Neural cell (in vitro differentiated cells): Measurements from ENCODE around the gene EIF1B. TPM values are rescaled to one million over a fixed set of nuclear protein-coding genes. Genes with fewer than 3 reads are reported as not detected.

Experiments used
- H2AFZ ChIP-seq: fragments of 200-600, 300-800 bp; sonication (generic), shearing (Covaris generic); 2 replicates; pipeline ENCODE4 v1.6.0; 2014; ENCODE audit warnings: low read depth, mild to moderate bottlenecking, antibody characterized with exemption, low read length, moderate library complexity
- H3F3A ChIP-seq: fragments of 200-600 bp; shearing (Covaris generic); 2 replicates; pipeline ENCODE4 v1.6.1; 2016; ENCODE audit warnings: mild to moderate bottlenecking, moderate library complexity, mixed read lengths, antibody characterized with exemption, low read length; ENCODE audit not compliant: insufficient read depth, poor library complexity, severe bottlenecking
- H3K27ac ChIP-seq: fragments of 200-600, 300-800 bp; sonication (generic), shearing (Covaris generic); 2 replicates; pipeline ENCODE4 v1.5.1; 2014; ENCODE audit warnings: mild to moderate bottlenecking, low read length, moderate library complexity
- H3K27me3 ChIP-seq: fragments of 300-800, 200-600 bp; sonication (generic), shearing (Covaris generic); 2 replicates; pipeline ENCODE4 v1.6.0; 2014; ENCODE audit warnings: mild to moderate bottlenecking, low read depth, low read length, moderate library complexity; ENCODE audit not compliant: insufficient read depth
- H3K36me3 ChIP-seq: fragments of 300-800, 200-600 bp; sonication (generic), shearing (Covaris generic); 2 replicates; pipeline ENCODE4 v1.5.1; 2014; ENCODE audit warnings: mild to moderate bottlenecking, antibody characterized with exemption, low read length, moderate library complexity; ENCODE audit not compliant: insufficient read depth
- H3K4me2 ChIP-seq: fragments of 300-800, 200-600 bp; sonication (generic), shearing (Covaris generic); 2 replicates; pipeline ENCODE4 v1.6.0; 2014; ENCODE audit warnings: mild to moderate bottlenecking, low read length
- H3K4me3 ChIP-seq: fragments of 300-800, 200-600 bp; sonication (generic), shearing (Covaris generic); 2 replicates; pipeline ENCODE4 v1.5.1; 2014; ENCODE audit warnings: mild to moderate bottlenecking, low read length, moderate library complexity
- H3K79me2 ChIP-seq: fragments of 200-600 bp; shearing (Covaris generic); replicated peaks from 2 replicates; pipeline ENCODE4 v1.6.0; 2014; ENCODE audit warnings: mild to moderate bottlenecking, low read length, moderate library complexity; ENCODE audit not compliant: insufficient read depth
- H3K9ac ChIP-seq: fragments of 300-800, 200-600 bp; sonication (generic), shearing (Covaris generic); 2 replicates; pipeline ENCODE4 v1.6.1; 2016; ENCODE audit warnings: mild to moderate bottlenecking, low read length, mixed read lengths
- H3K9me2 ChIP-seq: fragments of 200-600 bp; shearing (Covaris generic); 2 replicates; pipeline ENCODE4 v1.6.1; 2016; ENCODE audit warnings: mild to moderate bottlenecking, low read length, mixed read lengths; ENCODE audit not compliant: insufficient read depth
- H3K9me3 ChIP-seq: fragments of 200-600, 300-800 bp; sonication (generic), shearing (Covaris generic); 2 replicates; pipeline ENCODE4 v1.6.1; 2016; ENCODE audit warnings: mild to moderate bottlenecking, mixed run types, low read length, moderate library complexity, mixed read lengths
- H4K20me1 ChIP-seq: fragments of 200-600 bp; shearing (Covaris generic); 2 replicates; pipeline ENCODE4 v1.6.1; 2016; ENCODE audit warnings: mild to moderate bottlenecking, mixed run types; ENCODE audit not compliant: insufficient read depth
- EP300 ChIP-seq: fragments of 450-650 bp; conservative IDR thresholded peaks from 2 replicates; pipeline ENCODE4 v1.6.1; 2014; ENCODE audit warnings: antibody characterized with exemption, mild to moderate bottlenecking, moderate library complexity; ENCODE audit not compliant: poor library complexity, severe bottlenecking
- EZH2 ChIP-seq: fragments of 200-600, 300-800 bp; shearing (Covaris generic), sonication (generic); IDR thresholded peaks from 2 replicates; pipeline ENCODE4 v1.6.1; 2014; ENCODE audit warnings: antibody characterized with exemption, low read length, borderline replicate concordance, mild to moderate bottlenecking; ENCODE audit not compliant: insufficient read depth, poor library complexity, severe bottlenecking
- MXI1 ChIP-seq: fragments of 450-650 bp; conservative IDR thresholded peaks from 2 replicates; pipeline ENCODE4 v1.6.1; 2014; ENCODE audit warnings: antibody characterized with exemption, mild to moderate bottlenecking; ENCODE audit not compliant: poor library complexity, severe bottlenecking
- POLR2AphosphoS5 ChIP-seq: IDR thresholded peaks from 2 replicates; pipeline ENCODE4 v1.6.1; 2012
- RAD21 ChIP-seq: fragments of 450-650 bp; conservative IDR thresholded peaks from 2 replicates; pipeline ENCODE4 v1.6.1; 2014; ENCODE audit warnings: antibody characterized with exemption, mild to moderate bottlenecking, moderate library complexity
- SMC3 ChIP-seq: fragments of 450-650 bp; conservative IDR thresholded peaks from 2 replicates; pipeline ENCODE4 v1.6.1; 2014; ENCODE audit warnings: antibody characterized with exemption, mild to moderate bottlenecking, moderate library complexity; ENCODE audit not compliant: poor library complexity
- TAF1 ChIP-seq: IDR thresholded peaks from 2 replicates; pipeline ENCODE4 v1.6.1; 2012; ENCODE audit warnings: low read depth
- polyA plus RNA-seq: library from polyadenylated mRNA; depleted of rRNA; stranded (reverse); fragments of >200 nt; gene quantifications from 2 replicates; pipeline ENCODE4 v1.2.3, GENCODE V29; 2014
- TF ChIP-seq, protein P1 (sequence below): IDR thresholded peaks from 2 replicates; pipeline ENCODE4 v1.6.1; 2012; ENCODE audit warnings: borderline replicate concordance
- TF ChIP-seq, protein P2 (sequence below): fragments of 450-650 bp; IDR thresholded peaks from 2 replicates; pipeline ENCODE4 v1.5.1; 2014; ENCODE audit warnings: antibody characterized with exemption, mild to moderate bottlenecking, moderate library complexity; ENCODE audit not compliant: poor library complexity, severe bottlenecking

EIF1B gene
- polyA plus RNA-seq, 1 donor from 2014 or later = 88.0 TPM

DNA sequence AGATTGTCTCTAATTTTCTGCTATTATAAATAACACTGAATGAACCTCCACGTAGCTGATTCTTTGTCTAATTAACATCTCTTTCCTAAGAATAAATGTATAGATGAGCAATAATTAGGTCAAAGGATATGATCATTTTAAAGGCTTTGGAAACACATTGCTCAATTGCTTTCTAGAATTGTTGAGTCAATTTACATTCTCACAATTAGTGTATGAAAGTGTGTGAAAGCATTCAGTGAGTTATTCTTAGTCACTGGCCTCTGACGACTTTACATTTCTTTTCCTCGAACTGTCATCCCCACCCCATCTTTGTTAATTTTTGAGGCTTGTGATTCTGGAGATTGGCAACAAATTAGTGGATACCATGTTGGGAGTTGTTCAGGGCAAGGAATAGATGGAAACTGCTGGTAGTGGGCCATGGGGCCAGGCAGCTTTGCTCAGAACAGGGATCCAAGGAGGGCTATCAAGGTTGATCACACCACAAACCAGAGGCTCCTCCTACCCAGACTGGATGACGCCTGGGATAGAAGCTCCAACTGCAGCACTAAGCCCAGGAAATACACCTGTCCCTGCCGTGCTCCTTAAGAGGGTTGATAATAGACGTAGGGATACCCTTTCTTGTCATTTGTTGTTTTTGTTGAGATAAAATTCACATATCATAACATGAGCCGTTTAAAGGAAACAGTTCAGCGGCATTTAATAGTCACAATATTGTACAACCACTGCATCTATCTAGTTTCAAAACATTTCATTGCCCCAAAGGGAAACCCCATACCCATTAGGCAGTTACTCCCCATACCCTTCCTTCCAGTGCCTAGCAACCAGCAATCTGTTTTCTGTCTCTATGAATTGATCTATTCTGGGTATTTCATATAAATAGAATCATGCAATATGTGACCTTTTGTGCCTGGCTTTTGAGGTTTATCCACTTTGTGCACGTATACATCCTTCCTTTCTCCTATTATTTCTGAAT is 27.9 kb downstream of the EIF1B start:
- Histone ChIP-seq H3K27me3 (no peaks in the 10 kb centered on the region), H3K36me3 (no peaks in the 10 kb centered on the region), H3K4me3 (no peak overlapping the region), H3K4me2 (no peak overlapping the region), H3K9me3 (no peaks in the 10 kb centered on the region), H3K9ac (no peak overlapping the region), H3F3A (no peaks in the 10 kb centered on the region), H3K27ac (no peak overlapping the region), H3K79me2 (no peaks in the 10 kb centered on the region), H4K20me1 (no peaks in the 10 kb centered on the region), H3K9me2 (no peaks in the 10 kb centered on the region), H2AFZ (no peak overlapping the region)
- TF ChIP-seq, protein P1, sequence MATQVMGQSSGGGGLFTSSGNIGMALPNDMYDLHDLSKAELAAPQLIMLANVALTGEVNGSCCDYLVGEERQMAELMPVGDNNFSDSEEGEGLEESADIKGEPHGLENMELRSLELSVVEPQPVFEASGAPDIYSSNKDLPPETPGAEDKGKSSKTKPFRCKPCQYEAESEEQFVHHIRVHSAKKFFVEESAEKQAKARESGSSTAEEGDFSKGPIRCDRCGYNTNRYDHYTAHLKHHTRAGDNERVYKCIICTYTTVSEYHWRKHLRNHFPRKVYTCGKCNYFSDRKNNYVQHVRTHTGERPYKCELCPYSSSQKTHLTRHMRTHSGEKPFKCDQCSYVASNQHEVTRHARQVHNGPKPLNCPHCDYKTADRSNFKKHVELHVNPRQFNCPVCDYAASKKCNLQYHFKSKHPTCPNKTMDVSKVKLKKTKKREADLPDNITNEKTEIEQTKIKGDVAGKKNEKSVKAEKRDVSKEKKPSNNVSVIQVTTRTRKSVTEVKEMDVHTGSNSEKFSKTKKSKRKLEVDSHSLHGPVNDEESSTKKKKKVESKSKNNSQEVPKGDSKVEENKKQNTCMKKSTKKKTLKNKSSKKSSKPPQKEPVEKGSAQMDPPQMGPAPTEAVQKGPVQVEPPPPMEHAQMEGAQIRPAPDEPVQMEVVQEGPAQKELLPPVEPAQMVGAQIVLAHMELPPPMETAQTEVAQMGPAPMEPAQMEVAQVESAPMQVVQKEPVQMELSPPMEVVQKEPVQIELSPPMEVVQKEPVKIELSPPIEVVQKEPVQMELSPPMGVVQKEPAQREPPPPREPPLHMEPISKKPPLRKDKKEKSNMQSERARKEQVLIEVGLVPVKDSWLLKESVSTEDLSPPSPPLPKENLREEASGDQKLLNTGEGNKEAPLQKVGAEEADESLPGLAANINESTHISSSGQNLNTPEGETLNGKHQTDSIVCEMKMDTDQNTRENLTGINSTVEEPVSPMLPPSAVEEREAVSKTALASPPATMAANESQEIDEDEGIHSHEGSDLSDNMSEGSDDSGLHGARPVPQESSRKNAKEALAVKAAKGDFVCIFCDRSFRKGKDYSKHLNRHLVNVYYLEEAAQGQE = no peak
- TF ChIP-seq MXI1 (no peak), EP300 (no peak), EZH2 (no peak), TAF1 (no peak), RAD21 (no peak), POLR2AphosphoS5 (no peak), SMC3 (no peak)
- TF ChIP-seq, protein P2, sequence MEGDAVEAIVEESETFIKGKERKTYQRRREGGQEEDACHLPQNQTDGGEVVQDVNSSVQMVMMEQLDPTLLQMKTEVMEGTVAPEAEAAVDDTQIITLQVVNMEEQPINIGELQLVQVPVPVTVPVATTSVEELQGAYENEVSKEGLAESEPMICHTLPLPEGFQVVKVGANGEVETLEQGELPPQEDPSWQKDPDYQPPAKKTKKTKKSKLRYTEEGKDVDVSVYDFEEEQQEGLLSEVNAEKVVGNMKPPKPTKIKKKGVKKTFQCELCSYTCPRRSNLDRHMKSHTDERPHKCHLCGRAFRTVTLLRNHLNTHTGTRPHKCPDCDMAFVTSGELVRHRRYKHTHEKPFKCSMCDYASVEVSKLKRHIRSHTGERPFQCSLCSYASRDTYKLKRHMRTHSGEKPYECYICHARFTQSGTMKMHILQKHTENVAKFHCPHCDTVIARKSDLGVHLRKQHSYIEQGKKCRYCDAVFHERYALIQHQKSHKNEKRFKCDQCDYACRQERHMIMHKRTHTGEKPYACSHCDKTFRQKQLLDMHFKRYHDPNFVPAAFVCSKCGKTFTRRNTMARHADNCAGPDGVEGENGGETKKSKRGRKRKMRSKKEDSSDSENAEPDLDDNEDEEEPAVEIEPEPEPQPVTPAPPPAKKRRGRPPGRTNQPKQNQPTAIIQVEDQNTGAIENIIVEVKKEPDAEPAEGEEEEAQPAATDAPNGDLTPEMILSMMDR = no peak

DNA sequence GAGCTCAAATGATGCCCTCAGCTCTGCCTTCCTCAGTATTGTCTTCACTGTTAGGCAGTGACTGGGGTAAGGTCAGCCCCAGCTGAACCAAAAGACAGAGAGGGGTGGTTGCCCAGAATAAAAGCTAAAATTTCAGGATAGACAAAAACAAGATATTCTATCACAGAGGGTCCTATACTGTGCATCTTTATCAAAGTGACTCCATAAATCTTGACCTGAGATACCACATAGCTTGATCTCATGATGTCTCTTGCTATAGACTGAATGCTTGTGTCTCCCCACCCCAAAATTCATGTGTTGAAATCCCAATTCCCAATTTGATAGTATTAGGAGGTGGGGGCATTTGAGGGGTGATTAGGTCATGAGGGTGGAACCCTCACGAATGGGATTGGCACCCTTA is 30.4 kb downstream of the EIF1B start:
- Histone ChIP-seq H3K9me3 (no peaks in the 10 kb centered on the region), H3K9me2 (no peaks in the 10 kb centered on the region), H3K27me3 (no peaks in the 10 kb centered on the region), H3K4me2 (no peak overlapping the region), H3K27ac (no peak overlapping the region), H3K4me3 (no peak overlapping the region), H3F3A (no peaks in the 10 kb centered on the region), H2AFZ (no peak overlapping the region), H4K20me1 (no peaks in the 10 kb centered on the region), H3K79me2 (no peaks in the 10 kb centered on the region), H3K9ac (no peak overlapping the region), H3K36me3 (no peaks in the 10 kb centered on the region)
- TF ChIP-seq, protein P1 = no peak
- no peak for TF ChIP-seq EP300
- TF ChIP-seq, protein P2 = no peak
- TF ChIP-seq EZH2 = no peak
- no peak for TF ChIP-seq MXI1
- no peak for TF ChIP-seq SMC3
- TF ChIP-seq POLR2AphosphoS5 = no peak
- TF ChIP-seq TAF1 = no peak
- no peak for TF ChIP-seq RAD21
